ENCODE measurements around the gene SLC6A12. TPM values are rescaled to one million over a fixed set of nuclear protein-coding genes. Genes with fewer than 3 reads are reported as not detected.

SLC6A12 gene
- polyA plus RNA-seq, 1 donor (not counting 4 experiments of a cell fraction or from before 2014, with no cell fraction given): not detected

- no peak for FAIRE-seq
- H3K27me3 ChIP-seq (ENCODE audit: control insufficient read depth, extremely low read depth, insufficient read depth, low read length): peaks cover 57% of the 10 kb centered on the region
- no peak overlapping the region for H2AFZ ChIP-seq (ENCODE audit: control insufficient read depth, low read length)
- H3K79me2 ChIP-seq (ENCODE audit: control insufficient read depth, insufficient read depth, low read length): no peaks in the 10 kb centered on the region
- H3K9me1 ChIP-seq (ENCODE audit: control insufficient read depth, extremely low read depth, insufficient read depth, low read length): no peaks in the 10 kb centered on the region
- H3K4me3 ChIP-seq (ENCODE audit: control insufficient read depth in 2 of 3, extremely low read depth in 1 of 3, insufficient read depth in 2 of 3, low read depth in 1 of 3, low read length in 3 of 3): no peak overlapping the region
- TF ChIP-seq CTCF (optimal IDR thresholded peaks at IDR 0.05 in 1 of 3, IDR thresholded peaks at IDR 0.05 in 1 of 3, conservative IDR thresholded peaks at IDR 0.05 in 1 of 3; ENCODE audit: extremely low read depth in 1 of 3, insufficient read depth in 2 of 3, low read length in 3 of 3) (no peak), EZH2 (IDR thresholded peaks at IDR 0.05; ENCODE audit: low read length) (no peak)
- no peaks in the 10 kb centered on the region for H4K20me1 ChIP-seq (ENCODE audit: control insufficient read depth, extremely low read depth, insufficient read depth, low read length)
- H3K4me1 ChIP-seq (ENCODE audit: control insufficient read depth, extremely low read depth, insufficient read depth, low read length): no peaks in the 10 kb centered on the region
- no peak for DNase-seq (ENCODE audit: low read depth, low spot score)
- no peak overlapping the region for H3K9ac ChIP-seq (ENCODE audit: control insufficient read depth, extremely low read depth, insufficient read depth, low read length)
- dilution Hi-C loops (cut with MboI; ENCODE audit: extremely low pct_ligation_motif_present, low sequenced_read_pairs): no loop called here
- H3K27ac ChIP-seq (ENCODE audit: control insufficient read depth, insufficient read depth, low read length): no peak overlapping the region
- no peaks in the 10 kb centered on the region for H3K9me3 ChIP-seq (ENCODE audit: control insufficient read depth, low read depth, low read length)
- H3K36me3 ChIP-seq (ENCODE audit: control insufficient read depth in 2 of 2, extremely low read depth in 1 of 2, insufficient read depth in 2 of 2, low read length in 2 of 2): no peaks in the 10 kb centered on the region
- H3K4me2 ChIP-seq (ENCODE audit: control insufficient read depth, extremely low read depth, insufficient read depth, low read depth, low read length): no peak overlapping the region
These were observed 10.9 kb downstream of the SLC6A12 start for GRCh38 chr12:203074-203461.

GRCh38 chr12:202081-202731, 11.8 kb downstream of the SLC6A12 start:
- FAIRE-seq: no peak
- no peak for TF ChIP-seq EZH2 (IDR thresholded peaks at IDR 0.05; ENCODE audit: low read length)
- no peak for DNase-seq (ENCODE audit: low read depth, low spot score)

GRCh38 chr12:201361-201760, 12.6 kb downstream of the SLC6A12 start:
- FAIRE-seq (no peak), DNase-seq (ENCODE audit: low read depth, low spot score) (no peak)
- no peaks in the 10 kb centered on the region for H3K4me1 ChIP-seq (ENCODE audit: control insufficient read depth, extremely low read depth, insufficient read depth, low read length)
- H3K27me3 ChIP-seq (ENCODE audit: control insufficient read depth, extremely low read depth, insufficient read depth, low read length): peaks cover 59% of the 10 kb centered on the region
- no peak overlapping the region for H3K27ac ChIP-seq (ENCODE audit: control insufficient read depth, insufficient read depth, low read length)
- H3K9me3 ChIP-seq (ENCODE audit: control insufficient read depth, low read depth, low read length): no peaks in the 10 kb centered on the region
- H3K36me3 ChIP-seq (ENCODE audit: control insufficient read depth in 2 of 2, extremely low read depth in 1 of 2, insufficient read depth in 2 of 2, low read length in 2 of 2): no peaks in the 10 kb centered on the region
- TF ChIP-seq CTCF (optimal IDR thresholded peaks at IDR 0.05 in 1 of 3, IDR thresholded peaks at IDR 0.05 in 1 of 3, conservative IDR thresholded peaks at IDR 0.05 in 1 of 3; ENCODE audit: extremely low read depth in 1 of 3, insufficient read depth in 2 of 3, low read length in 3 of 3): no peak
- no peak for TF ChIP-seq EZH2 (IDR thresholded peaks at IDR 0.05; ENCODE audit: low read length)
- H3K9me1 ChIP-seq (ENCODE audit: control insufficient read depth, extremely low read depth, insufficient read depth, low read length): no peaks in the 10 kb centered on the region
- H2AFZ ChIP-seq (ENCODE audit: control insufficient read depth, low read length): no peak overlapping the region
- H4K20me1 ChIP-seq (ENCODE audit: control insufficient read depth, extremely low read depth, insufficient read depth, low read length): no peaks in the 10 kb centered on the region
- dilution Hi-C loops (cut with MboI; ENCODE audit: extremely low pct_ligation_motif_present, low sequenced_read_pairs): no loop called here
- H3K9ac ChIP-seq (ENCODE audit: control insufficient read depth, extremely low read depth, insufficient read depth, low read length): no peak overlapping the region
- no peak overlapping the region for H3K4me3 ChIP-seq (ENCODE audit: control insufficient read depth in 2 of 3, extremely low read depth in 1 of 3, insufficient read depth in 2 of 3, low read depth in 1 of 3, low read length in 3 of 3)
- H3K79me2 ChIP-seq (ENCODE audit: control insufficient read depth, insufficient read depth, low read length): no peaks in the 10 kb centered on the region
- H3K4me2 ChIP-seq (ENCODE audit: control insufficient read depth, extremely low read depth, insufficient read depth, low read depth, low read length): no peak overlapping the region

More at GRCh38 chr12:202081-202731, 11.8 kb downstream of the SLC6A12 start:
- Histone ChIP-seq H4K20me1 (ENCODE audit: control insufficient read depth, extremely low read depth, insufficient read depth, low read length) (no peaks in the 10 kb centered on the region), H3K27ac (ENCODE audit: control insufficient read depth, insufficient read depth, low read length) (no peak overlapping the region), H3K9me1 (ENCODE audit: control insufficient read depth, extremely low read depth, insufficient read depth, low read length) (no peaks in the 10 kb centered on the region), H3K9me3 (ENCODE audit: control insufficient read depth, low read depth, low read length) (no peaks in the 10 kb centered on the region), H2AFZ (ENCODE audit: control insufficient read depth, low read length) (no peak overlapping the region), H3K36me3 (ENCODE audit: control insufficient read depth in 2 of 2, extremely low read depth in 1 of 2, insufficient read depth in 2 of 2, low read length in 2 of 2) (no peaks in the 10 kb centered on the region), H3K9ac (ENCODE audit: control insufficient read depth, extremely low read depth, insufficient read depth, low read length) (no peak overlapping the region), H3K4me2 (ENCODE audit: control insufficient read depth, extremely low read depth, insufficient read depth, low read depth, low read length) (no peak overlapping the region), H3K79me2 (ENCODE audit: control insufficient read depth, insufficient read depth, low read length) (no peaks in the 10 kb centered on the region), H3K4me1 (ENCODE audit: control insufficient read depth, extremely low read depth, insufficient read depth, low read length) (no peaks in the 10 kb centered on the region), H3K4me3 (ENCODE audit: control insufficient read depth in 2 of 3, extremely low read depth in 1 of 3, insufficient read depth in 2 of 3, low read depth in 1 of 3, low read length in 3 of 3) (no peak overlapping the region), H3K27me3 (ENCODE audit: control insufficient read depth, extremely low read depth, insufficient read depth, low read length) (peaks cover 59% of the 10 kb centered on the region)
- dilution Hi-C loops (cut with MboI; ENCODE audit: extremely low pct_ligation_motif_present, low sequenced_read_pairs): no loop called here
